ENCODE data around the gene GPR3. TPM values are rescaled to one million over a fixed set of nuclear protein-coding genes. Genes with fewer than 3 reads are reported as not detected.
A peak's percentile ranks its signal among the peaks of the same experiment; 100 is the strongest.

GPR3 gene
- total RNA-seq, 2 experiments from 2014 or later = 0.47 to 0.66 TPM

DNA sequence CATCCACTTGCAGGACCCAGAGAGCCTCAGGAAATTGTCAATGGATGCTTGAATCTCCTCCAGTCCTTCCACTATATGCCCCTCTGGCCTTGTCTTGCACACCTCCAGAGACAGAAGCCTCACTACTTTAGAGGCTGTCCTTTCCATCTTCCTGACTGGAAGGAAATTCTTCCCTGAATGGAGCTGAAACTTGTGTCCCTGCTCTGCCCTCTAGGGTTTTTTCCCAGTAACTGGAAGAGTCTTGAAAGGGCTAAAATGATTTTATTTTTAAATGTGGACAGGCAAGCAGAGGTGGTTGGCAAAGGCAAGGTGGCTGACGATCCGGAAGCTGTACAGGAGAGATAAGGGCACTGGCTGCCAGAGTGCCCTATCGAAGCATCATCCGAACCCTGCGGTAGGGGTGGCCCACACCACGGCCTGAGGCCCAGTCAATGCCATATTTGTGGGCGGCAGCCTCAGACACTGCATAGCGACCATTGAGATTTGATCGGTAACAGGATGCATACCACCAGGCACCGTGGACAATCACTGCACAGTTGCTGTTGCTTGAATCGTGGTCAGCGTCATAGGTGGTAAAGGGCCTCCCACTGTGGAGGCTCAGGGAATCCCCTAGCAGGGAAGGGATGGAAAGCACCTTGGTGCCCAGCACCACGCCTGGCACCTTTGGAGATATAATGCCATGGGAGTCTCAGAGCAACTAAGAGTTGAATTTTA, 23.4 kb upstream of the GPR3 start:
- ChIA-PET CTCF (interaction anchor here (0.7 to 2.6 kb wide), 5 partner anchors 12 to 324 kb away, joined by 3 to 15 read pairs (median 3); no protein-coding TSS in a partner anchor), POLR2A (interaction anchor here (0.8 kb wide), 1 partner anchor 25 kb away, joined by 3 read pairs; no protein-coding TSS in a partner anchor)
- ATAC-seq = no peak
- H3K4me1 Mint-ChIP-seq (ENCODE audit: low read depth) = peaks cover 47% of the 10 kb centered on the region
- H3K27ac Mint-ChIP-seq = no peak overlapping the region
- H3K27me3 Mint-ChIP-seq (ENCODE audit: low read depth) = peaks cover 4% of the 10 kb centered on the region
- H3K9me3 Mint-ChIP-seq (ENCODE audit: insufficient read depth) = no peaks in the 10 kb centered on the region
- DNase-seq = no peak
- H3K36me3 Mint-ChIP-seq (ENCODE audit: low read depth) = no peaks in the 10 kb centered on the region
- H3K4me3 Mint-ChIP-seq = no peak overlapping the region

DNA sequence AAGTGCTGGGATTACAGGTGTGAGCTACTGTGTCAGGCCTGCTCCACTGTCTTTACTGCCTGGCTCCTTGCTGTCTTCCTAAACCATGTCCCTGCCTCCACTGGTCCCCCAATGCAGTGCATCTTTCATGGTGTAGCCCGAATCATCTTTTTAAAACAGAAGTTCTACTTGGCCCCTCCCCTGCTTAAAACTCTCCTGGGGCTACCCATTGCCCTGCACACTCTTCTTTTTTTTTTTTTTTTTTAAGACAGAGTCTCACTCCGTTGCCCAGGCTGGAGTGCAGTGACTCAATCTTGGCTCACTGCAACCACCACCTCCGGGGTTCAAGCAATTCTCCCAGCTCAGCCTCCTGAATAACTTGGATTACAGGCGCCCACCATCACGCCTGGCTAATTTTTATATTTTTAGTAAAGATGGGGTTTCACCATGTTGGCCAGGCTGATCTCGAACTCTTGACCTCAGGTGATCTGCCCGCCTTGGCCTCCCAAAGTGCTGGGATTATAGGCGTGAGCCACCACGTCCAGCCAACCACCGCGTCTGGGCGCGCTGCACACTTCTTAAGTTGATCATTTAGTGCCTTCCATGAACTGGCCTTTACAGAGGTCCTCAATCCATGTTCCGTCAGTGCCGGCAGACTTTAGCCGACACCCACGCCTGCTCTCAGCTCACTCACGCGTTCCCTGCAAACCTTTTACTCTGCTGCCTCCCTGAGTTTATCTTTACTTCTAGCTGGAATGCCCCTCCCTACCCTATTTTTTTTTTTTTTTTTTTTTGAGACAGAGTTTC, 20.2 kb upstream of the GPR3 start:
- DNase-seq = no peak
- peaks cover 24% of the 10 kb centered on the region for H3K4me1 Mint-ChIP-seq (ENCODE audit: low read depth)
- H3K9me3 Mint-ChIP-seq (ENCODE audit: insufficient read depth) = no peaks in the 10 kb centered on the region
- no peaks in the 10 kb centered on the region for H3K36me3 Mint-ChIP-seq (ENCODE audit: low read depth)
- H3K4me3 Mint-ChIP-seq = no peak overlapping the region
- POLR2A ChIA-PET = no interaction called here
- ATAC-seq = no peak
- H3K27me3 Mint-ChIP-seq (ENCODE audit: low read depth) = peaks cover 4% of the 10 kb centered on the region
- H3K27ac Mint-ChIP-seq = no peak overlapping the region
- CTCF ChIA-PET = interaction anchor here (1.0 to 2.6 kb wide), 4 partner anchors 10 to 15 kb away, joined by 4 to 22 read pairs (median 4); no protein-coding TSS in a partner anchor

DNA sequence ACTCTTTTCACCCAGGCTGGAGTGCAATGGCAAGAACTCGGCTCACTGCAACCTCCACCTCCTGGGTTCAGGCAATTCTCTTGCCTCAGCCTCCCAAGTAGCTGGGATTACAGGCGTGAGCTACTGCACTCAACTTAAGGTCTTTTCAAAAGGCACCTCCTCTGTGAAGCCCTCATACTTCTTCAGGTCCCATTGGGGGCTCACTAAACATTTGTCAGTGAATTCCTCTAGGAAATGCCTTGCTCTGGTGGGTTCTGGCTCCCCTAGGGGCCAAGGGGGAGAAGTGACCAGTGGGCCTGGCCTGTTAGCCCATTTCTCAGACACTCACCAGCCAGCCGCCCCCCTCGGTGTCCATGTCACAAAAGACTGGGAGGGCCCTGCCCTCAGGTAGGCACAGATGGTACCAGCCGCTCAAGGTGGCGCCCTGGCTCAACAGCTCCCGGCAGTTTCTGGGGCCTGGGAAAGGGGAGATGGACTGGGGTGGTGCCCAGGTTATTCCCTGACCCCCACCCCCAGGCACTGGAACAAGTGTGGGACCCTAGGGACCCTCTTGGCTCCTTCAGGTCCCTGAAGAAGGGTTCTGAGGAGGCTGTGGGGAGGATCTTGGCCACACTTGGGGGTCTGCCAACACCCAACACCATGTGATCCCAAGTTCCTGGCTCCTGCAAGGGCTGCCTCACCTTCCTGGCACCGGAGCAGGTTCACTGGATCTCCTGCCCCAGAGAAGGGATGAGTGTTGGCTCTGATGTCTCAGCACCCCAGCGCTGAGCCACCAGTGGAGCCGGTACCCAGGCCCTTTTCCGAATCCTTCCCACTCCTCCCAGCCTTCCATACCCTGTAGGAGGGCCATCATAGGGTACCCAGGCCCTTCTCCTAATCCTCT, 19.4 kb upstream of the GPR3 start:
- H3K9me3 Mint-ChIP-seq (ENCODE audit: insufficient read depth) = no peaks in the 10 kb centered on the region
- ChIA-PET POLR2A (no interaction called here), CTCF (interaction anchor here (1.3 to 2.6 kb wide), 3 partner anchors 9 to 16 kb away, joined by 4 to 22 read pairs (median 4); no protein-coding TSS in a partner anchor)
- H3K4me1 Mint-ChIP-seq (ENCODE audit: low read depth) = peaks cover 18% of the 10 kb centered on the region
- DNase-seq (no peak), ATAC-seq (no peak)
- no peak overlapping the region for H3K4me3 Mint-ChIP-seq
- no peaks in the 10 kb centered on the region for H3K36me3 Mint-ChIP-seq (ENCODE audit: low read depth)
- H3K27ac Mint-ChIP-seq = no peak overlapping the region
- H3K27me3 Mint-ChIP-seq (ENCODE audit: low read depth) = peaks cover 4% of the 10 kb centered on the region

- Mint-ChIP-seq H3K4me1 (ENCODE audit: low read depth) (peaks cover 9% of the 10 kb centered on the region), H3K27me3 (ENCODE audit: low read depth) (peaks cover 4% of the 10 kb centered on the region), H3K4me3 (no peak within 1 kb of the TSS), H3K36me3 (ENCODE audit: low read depth) (no peaks in the 10 kb centered on the region), H3K9me3 (ENCODE audit: insufficient read depth) (no peaks in the 10 kb centered on the region), H3K27ac (no peak within 1 kb of the TSS)
- POLR2A ChIA-PET = interaction anchor here (1.1 kb wide), 1 partner anchor 10 kb away, joined by 4 read pairs; no protein-coding TSS in a partner anchor
- DNase-seq (no peak), ATAC-seq (no peak)
- CTCF ChIA-PET = interaction anchor here (0.6 to 1.1 kb wide), 3 partner anchors 12 to 17 kb away, joined by 3 read pairs; no protein-coding TSS in a partner anchor
Measured at GRCh38 chr1:27374362-27375086, 17.9 kb upstream of the GPR3 start, which contains the start of gene FCN3. Gene FCN3 (minus strand): TSS chr1:27374824. CDS start chr1:27374818, 6 bp downstream.

DNA sequence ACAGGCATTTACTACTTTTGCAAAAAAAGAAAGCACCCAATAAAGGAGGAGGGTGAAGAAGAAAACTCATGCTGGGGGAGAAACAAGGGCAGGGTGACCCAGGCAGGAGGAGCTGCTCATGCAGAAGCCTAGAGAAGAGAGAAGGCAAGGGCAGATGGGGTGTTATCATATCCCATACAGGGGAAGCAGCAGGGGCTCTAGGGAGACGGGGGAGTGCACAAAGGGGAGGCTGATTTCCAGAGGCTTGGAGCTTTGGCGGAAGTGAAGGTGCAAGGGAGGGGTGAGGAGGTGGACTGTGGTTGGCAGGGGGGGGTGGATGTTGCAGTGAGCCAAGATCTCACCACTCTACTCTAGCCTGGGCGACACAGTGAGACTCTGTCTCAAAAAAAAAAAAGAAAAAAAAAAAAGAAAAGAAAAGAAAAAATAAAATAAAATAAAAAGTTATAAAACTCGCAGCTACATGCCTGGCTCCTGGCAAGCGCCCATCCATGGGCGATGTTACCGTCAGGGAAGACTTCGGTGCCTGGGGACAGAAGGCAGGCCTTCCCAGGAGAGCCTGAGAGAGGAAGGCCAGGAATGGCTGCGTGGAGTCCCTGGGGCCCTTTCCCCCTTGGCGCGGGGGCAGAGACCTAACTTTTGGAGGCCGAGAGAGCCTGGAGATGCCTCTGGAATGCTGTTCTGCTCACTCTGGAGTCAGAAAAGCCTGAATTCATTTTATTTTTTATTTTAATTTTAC, 14.5 kb upstream of the GPR3 start:
- ChIA-PET CTCF (interaction anchor here (0.9 to 1.5 kb wide), 4 partner anchors 10 to 45 kb away, joined by 3 to 6 read pairs (median 4); partner anchors contain the start of gene MAP3K6), POLR2A (interaction anchor here (0.7 kb wide), 1 partner anchor 22 kb away, joined by 3 read pairs; no protein-coding TSS in a partner anchor)
- Mint-ChIP-seq H3K9me3 (ENCODE audit: insufficient read depth) (no peaks in the 10 kb centered on the region), H3K36me3 (ENCODE audit: low read depth) (no peaks in the 10 kb centered on the region), H3K27ac (no peak overlapping the region), H3K27me3 (ENCODE audit: low read depth) (peaks cover 11% of the 10 kb centered on the region), H3K4me1 (ENCODE audit: low read depth) (no peaks in the 10 kb centered on the region), H3K4me3 (no peak overlapping the region)
- no peak for DNase-seq
- no peak for ATAC-seq

DNA sequence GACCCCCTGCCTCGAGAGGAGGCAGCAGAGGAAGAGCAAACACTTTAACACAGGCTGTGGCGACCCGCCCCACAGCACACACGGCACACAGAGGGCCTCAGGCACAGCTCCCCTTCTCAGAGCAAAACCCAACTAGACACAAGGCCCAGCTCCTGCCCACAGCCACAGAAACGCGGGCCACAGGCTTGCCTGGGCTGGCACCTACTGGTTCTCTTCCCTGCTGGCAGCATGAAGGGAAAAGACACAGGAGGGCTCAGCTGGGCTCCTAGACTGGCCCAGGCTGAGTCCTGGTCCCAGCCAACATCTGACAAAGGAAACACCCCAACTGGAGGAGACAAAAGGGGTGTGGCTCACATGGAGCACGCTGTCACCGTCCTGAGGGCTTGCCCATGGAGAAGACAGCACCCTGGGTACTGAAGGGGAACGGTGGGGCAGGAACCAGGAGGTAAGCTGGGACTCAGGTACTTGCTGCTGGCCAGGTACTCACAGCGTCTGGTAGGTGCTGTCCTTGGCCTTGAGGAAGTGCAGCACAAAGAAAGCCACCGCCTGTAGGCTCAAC, 12.8 kb upstream of the GPR3 start:
- no peak for DNase-seq
- H3K36me3 Mint-ChIP-seq (ENCODE audit: low read depth) = no peaks in the 10 kb centered on the region
- CTCF ChIA-PET = interaction anchor here (1.1 kb wide), 1 partner anchor 83 kb away, joined by 6 read pairs; no protein-coding TSS in a partner anchor
- H3K4me1 Mint-ChIP-seq (ENCODE audit: low read depth) = no peaks in the 10 kb centered on the region
- no peak for ATAC-seq
- POLR2A ChIA-PET = no interaction called here
- H3K9me3 Mint-ChIP-seq (ENCODE audit: insufficient read depth) = no peaks in the 10 kb centered on the region
- peak overlapping the region; percentile 20 for H3K27ac Mint-ChIP-seq
- H3K27me3 Mint-ChIP-seq (ENCODE audit: low read depth) = peaks cover 7% of the 10 kb centered on the region
- no peak overlapping the region for H3K4me3 Mint-ChIP-seq

GRCh38 chr1:27380224-27380623, 12.2 kb upstream of the GPR3 start:
- Mint-ChIP-seq H3K9me3 (ENCODE audit: insufficient read depth) (no peaks in the 10 kb centered on the region), H3K27me3 (ENCODE audit: low read depth) (peaks cover 7% of the 10 kb centered on the region), H3K4me3 (no peak overlapping the region), H3K36me3 (ENCODE audit: low read depth) (no peaks in the 10 kb centered on the region), H3K4me1 (ENCODE audit: low read depth) (no peaks in the 10 kb centered on the region), H3K27ac (no peak overlapping the region)
- POLR2A ChIA-PET = interaction anchor here (0.6 kb wide), 1 partner anchor 14 kb away, joined by 3 read pairs; the partner anchor contains the start of gene MAP3K6
- ATAC-seq (no peak), DNase-seq (no peak)
- CTCF ChIA-PET = no interaction called here

GRCh38 chr1:27380766-27381733, 11.4 kb upstream of the GPR3 start:
- POLR2A ChIA-PET = interaction anchor here (0.6 kb wide), 1 partner anchor 15 kb away, joined by 3 read pairs; the partner anchor contains the start of gene MAP3K6
- DNase-seq (no peak), ATAC-seq (no peak)
- Mint-ChIP-seq H3K27ac (no peak overlapping the region), H3K4me1 (ENCODE audit: low read depth) (no peaks in the 10 kb centered on the region), H3K4me3 (no peak overlapping the region), H3K9me3 (ENCODE audit: insufficient read depth) (no peaks in the 10 kb centered on the region), H3K36me3 (ENCODE audit: low read depth) (no peaks in the 10 kb centered on the region), H3K27me3 (ENCODE audit: low read depth) (peaks cover 7% of the 10 kb centered on the region)
- CTCF ChIA-PET = interaction anchor here (0.7 to 2.6 kb wide), 9 partner anchors 11 to 187 kb away, joined by 3 to 12 read pairs (median 3); partner anchors contain the start of gene MAP3K6
